H9 (cell line): Measurements from ENCODE around the gene LEPROT. TPM values are rescaled to one million over a fixed set of nuclear protein-coding genes. Genes with fewer than 3 reads are reported as not detected.

Experiments
- DNase-seq: peaks from one replicate; pipeline ENCODE4 v3.0.0-alpha.2; 2017
- H2AFZ ChIP-seq: one replicate; pipeline ENCODE4 v1.6.1; 2013; ENCODE audit warnings: mild to moderate bottlenecking, low read length, control low read depth, moderate library complexity
- H2AK5ac ChIP-seq: 2 replicates; pipeline ENCODE4 v1.6.1; 2013; ENCODE audit warnings: low read length, control low read depth, mixed read lengths; ENCODE audit not compliant: insufficient read length
- H2BK120ac ChIP-seq: one replicate; pipeline ENCODE4 v1.6.1; 2013; ENCODE audit warnings: low read depth, mild to moderate bottlenecking, low read length, control low read depth, inconsistent platforms; ENCODE audit not compliant: poor library complexity, severe bottlenecking
- H2BK12ac ChIP-seq: 2 replicates; pipeline ENCODE4 v1.6.1; 2013; ENCODE audit warnings: low read length, control low read depth, mixed read lengths, low read depth; ENCODE audit not compliant: insufficient read length
- H2BK15ac ChIP-seq: 2 replicates; pipeline ENCODE4 v1.6.1; 2013; ENCODE audit warnings: low read depth, low read length, control low read depth
- H2BK20ac ChIP-seq: one replicate; pipeline ENCODE4 v1.6.1; 2013; ENCODE audit warnings: low read depth, mild to moderate bottlenecking, low read length, control low read depth, inconsistent platforms; ENCODE audit not compliant: poor library complexity, severe bottlenecking
- H2BK5ac ChIP-seq: 2 replicates; pipeline ENCODE4 v1.6.1; 2013; ENCODE audit warnings: low read length, control low read depth, mixed read lengths; ENCODE audit not compliant: insufficient read length
- H3K14ac ChIP-seq: 2 replicates; pipeline ENCODE4 v1.6.1; 2013; ENCODE audit warnings: low read length, control low read depth; ENCODE audit not compliant: insufficient read depth
- H3K18ac ChIP-seq: 2 replicates; pipeline ENCODE4 v1.6.1; 2013; ENCODE audit warnings: low read depth, mild to moderate bottlenecking, mixed read lengths, low read length, control low read depth; ENCODE audit not compliant: insufficient read length
- H3K23ac ChIP-seq: 2 replicates; pipeline ENCODE4 v1.6.1; 2013; ENCODE audit warnings: low read length, control low read depth, mixed read lengths, low read depth; ENCODE audit not compliant: insufficient read length
- H3K23me2 ChIP-seq: 2 replicates; pipeline ENCODE4 v1.6.1; 2013; ENCODE audit warnings: low read depth, mild to moderate bottlenecking, mixed read lengths, low read length, control low read depth; ENCODE audit not compliant: insufficient read length, poor library complexity, severe bottlenecking
- H3K27ac ChIP-seq: 2 replicates; pipeline ENCODE4 v1.5.1; 2013; ENCODE audit warnings: low read length, control low read depth, mixed read lengths, low read depth; ENCODE audit not compliant: insufficient read length
- H3K27me3 ChIP-seq: 2 replicates; pipeline ENCODE4 v1.6.1; 2013; ENCODE audit warnings: low read length, control low read depth, inconsistent platforms; ENCODE audit not compliant: insufficient read depth
- H3K4ac ChIP-seq: 2 replicates; pipeline ENCODE4 v1.6.1; 2013; ENCODE audit warnings: low read depth, mild to moderate bottlenecking, control low read depth, inconsistent platforms, low read length, moderate library complexity
- H3K4me1 ChIP-seq: 2 replicates; pipeline ENCODE4 v1.6.1; 2013; ENCODE audit warnings: low read length, control low read depth, inconsistent platforms; ENCODE audit not compliant: insufficient read depth
- H3K4me2 ChIP-seq: 2 replicates; pipeline ENCODE4 v1.6.1; 2013; ENCODE audit warnings: low read length, control low read depth, mixed read lengths; ENCODE audit not compliant: insufficient read length, insufficient read depth
- H3K56ac ChIP-seq: 2 replicates; pipeline ENCODE4 v1.6.1; 2013; ENCODE audit warnings: low read depth, mild to moderate bottlenecking, mixed read lengths, low read length, control low read depth; ENCODE audit not compliant: insufficient read length
- H3K79me1 ChIP-seq: 2 replicates; pipeline ENCODE4 v1.6.1; 2013; ENCODE audit warnings: low read depth, mild to moderate bottlenecking, moderate library complexity, low read length, control low read depth, inconsistent platforms; ENCODE audit not compliant: insufficient read depth, poor library complexity, severe bottlenecking
- H3K79me2 ChIP-seq: 2 replicates; pipeline ENCODE4 v1.6.1; 2013; ENCODE audit warnings: low read length, control low read depth, inconsistent platforms; ENCODE audit not compliant: insufficient read depth
- H3K9ac ChIP-seq: 2 replicates; pipeline ENCODE4 v1.6.1; 2013; ENCODE audit warnings: low read length, control low read depth, mixed read lengths; ENCODE audit not compliant: insufficient read length; ENCODE audit errors: extremely low read depth
- H3K9me3 ChIP-seq: one replicate; pipeline ENCODE4 v1.6.1; 2013; ENCODE audit warnings: low read depth, low read length, inconsistent platforms; ENCODE audit not compliant: control insufficient read depth
- H3T11ph ChIP-seq: one replicate; pipeline ENCODE4 v1.6.1; 2013; ENCODE audit warnings: mild to moderate bottlenecking, low read length, control low read depth, inconsistent platforms
- H4K20me1 ChIP-seq: one replicate; pipeline ENCODE4 v1.6.1; 2013; ENCODE audit not compliant: control insufficient read depth, insufficient read length, insufficient read depth
- H4K5ac ChIP-seq: 2 replicates; pipeline ENCODE4 v1.6.1; 2013; ENCODE audit warnings: low read depth, mild to moderate bottlenecking, mixed read lengths, low read length, control low read depth; ENCODE audit not compliant: insufficient read length
- H4K8ac ChIP-seq: replicated peaks from 2 replicates; pipeline ENCODE4 v1.6.1; 2013; ENCODE audit warnings: low read length, control low read depth, mixed read lengths, low read depth; ENCODE audit not compliant: insufficient read length
- H4K91ac ChIP-seq: 2 replicates; pipeline ENCODE4 v1.6.1; 2013; ENCODE audit warnings: low read depth, mild to moderate bottlenecking, moderate library complexity, mixed read lengths, low read length, control low read depth; ENCODE audit not compliant: insufficient read length
- H3K27ac Mint-ChIP-seq, 3 experiments: 2 replicates in 2 of 3; 3 replicates in 1 of 3; pipeline ENCODE4 v1.8.0; 2020 to 2021; ENCODE audit warnings: mixed read lengths in 3 of 3, mild to moderate bottlenecking in 1 of 3, moderate library complexity in 1 of 3
- H3K27me3 Mint-ChIP-seq: 2 replicates; pipeline ENCODE4 v1.8.0; 2021; ENCODE audit warnings: low read depth, mild to moderate bottlenecking, moderate library complexity, mixed read lengths
- H3K36me3 Mint-ChIP-seq, 3 experiments: 2 replicates in 2 of 3; 3 replicates in 1 of 3; pipeline ENCODE4 v1.8.0; 2020 to 2021; ENCODE audit warnings: low read depth in 3 of 3, mixed read lengths in 3 of 3; ENCODE audit not compliant: insufficient read depth in 1 of 3
- H3K4me1 Mint-ChIP-seq, 2 experiments: 2 replicates each; pipeline ENCODE4 v1.8.0; 2020; ENCODE audit warnings: mixed read lengths in 2 of 2
- H3K4me3 Mint-ChIP-seq, 2 experiments: 2 replicates in 1 of 2; 3 replicates in 1 of 2; pipeline ENCODE4 v1.8.0; 2020 to 2021; ENCODE audit warnings: mild to moderate bottlenecking in 2 of 2, mixed read lengths in 2 of 2, moderate library complexity in 1 of 2
- H3K9me3 Mint-ChIP-seq, 2 experiments: 2 replicates in 1 of 2; 3 replicates in 1 of 2; pipeline ENCODE4 v1.8.0; 2020; ENCODE audit warnings: mild to moderate bottlenecking in 2 of 2, mixed read lengths in 2 of 2, moderate library complexity in 1 of 2
- CTCF ChIP-seq: fragments of 200-600 bp; sonication (generic); conservative IDR thresholded peaks from 3 replicates; pipeline ENCODE4 v1.8.0; 2021; ENCODE audit warnings: antibody characterized with exemption, mild to moderate bottlenecking
- WGBS: extraction: QIAGEN DNeasy Blood & Tissue Kit; methylation state at CpG from one replicate; pipeline ENCODE4 v1.1.7; 2013; ENCODE audit warnings: missing lambda C conversion rate, low lambda C conversion rate, mixed read lengths; ENCODE audit not compliant: insufficient read length; ENCODE audit errors: extremely low coverage; 5-methylcytosine and 5-hydroxymethylcytosine counted together
- total RNA-seq: library from RNA; stranded (reverse); gene quantifications from 2 replicates; pipeline ENCODE4 v1.2.1, GENCODE V29; 2021

LEPROT gene
- total RNA-seq, 1 experiment from 2014 or later: 32.6 TPM

GRCh38 chr1:65424573-65424889 lies 4.1 kb downstream of the LEPROT start:
- WGBS: no CpG with 5 or more reads among the region's 1 CpG
- peaks cover 7% of the 10 kb centered on the region; the same call in 1 of the 2 replicates for H3K4me1 ChIP-seq
- H3K4me2 ChIP-seq: no peak overlapping the region

More at GRCh38 chr1:65424573-65424889, 4.1 kb downstream of the LEPROT start:
- H3K18ac ChIP-seq: no peak overlapping the region
- no peak overlapping the region for H3K4ac ChIP-seq
- no peak overlapping the region for H3K56ac ChIP-seq
- H4K91ac ChIP-seq: no peak overlapping the region
- H3K27me3 ChIP-seq: no peaks in the 10 kb centered on the region
- no peak overlapping the region for H3K9ac ChIP-seq
- peaks cover 8% of the 10 kb centered on the region for H3K23me2 ChIP-seq
- H2AFZ ChIP-seq: no peak overlapping the region
- Mint-ChIP-seq H3K27me3 (no peaks in the 10 kb centered on the region), H3K27ac (peak overlapping the region; percentile 21 to 90 (median 86); a peak in 5 of 7 replicates), H3K36me3 (peaks cover 9 to 33% (median 21%) of the 10 kb centered on the region in 3 experiments; a peak in 6 of 7 replicates), H3K4me3 (no peak overlapping the region; a peak in 1 of 5 replicates), H3K4me1 (peaks cover 22 to 39% of the 10 kb centered on the region in 2 experiments), H3K9me3 (no peaks in the 10 kb centered on the region)
- no peak overlapping the region for H3K27ac ChIP-seq
- no peak overlapping the region for H2BK12ac ChIP-seq
- no peak for DNase-seq
- H3T11ph ChIP-seq: no peak overlapping the region
- H2AK5ac ChIP-seq: no peak overlapping the region
- H2BK15ac ChIP-seq: no peak overlapping the region
- no peak overlapping the region for H3K14ac ChIP-seq
- H3K79me1 ChIP-seq: peaks cover 4% of the 10 kb centered on the region
- H2BK120ac ChIP-seq: no peak overlapping the region
- no peaks in the 10 kb centered on the region for H3K9me3 ChIP-seq
- H2BK20ac ChIP-seq: no peak overlapping the region
- H3K23ac ChIP-seq: no peak overlapping the region
- no peaks in the 10 kb centered on the region for H4K20me1 ChIP-seq
- peaks cover 10% of the 10 kb centered on the region; the same call in 1 of the 2 replicates for H3K79me2 ChIP-seq
- no peak overlapping the region for H2BK5ac ChIP-seq
- TF ChIP-seq CTCF: no peak
- no peak overlapping the region for H4K8ac ChIP-seq
- H4K5ac ChIP-seq: no peak overlapping the region
